Central memory CD8-positive, alpha-beta T cell (primary cell): ENCODE measurements around the gene SH3TC2.
A peak's percentile ranks its signal among the peaks of the same experiment; 100 is the strongest.

ENCODE experiments used
- ATAC-seq: fragments of 150-1000 bp; cut with Tn5 transposase; replicated peaks from 2 replicates; pipeline ENCODE4 v1.10.0; 2022; ENCODE audit warnings: mild to moderate bottlenecking, moderate FRiP score, moderate number of reproducible peaks; ENCODE audit not compliant: poor library complexity, severe bottlenecking; ENCODE audit errors: extremely low read depth
- DNase-seq, 2 donors: peaks; one replicate each; pipeline ENCODE4 v3.0.0; 2021; ENCODE audit warnings: low spot score in 2 of 2
- H3K27ac Mint-ChIP-seq: one replicate; pipeline ENCODE4 v1.8.0; 2022; ENCODE audit warnings: low read depth, mild to moderate bottlenecking, moderate library complexity, mixed read lengths
- H3K27me3 Mint-ChIP-seq: one replicate; pipeline ENCODE4 v1.8.0; 2022; ENCODE audit warnings: mixed read lengths
- H3K36me3 Mint-ChIP-seq: one replicate; pipeline ENCODE4 v1.8.0; 2022; ENCODE audit warnings: mild to moderate bottlenecking, moderate library complexity, mixed read lengths; ENCODE audit not compliant: insufficient read depth
- H3K4me1 Mint-ChIP-seq: one replicate; pipeline ENCODE4 v1.8.0; 2022; ENCODE audit warnings: mixed read lengths
- H3K4me3 Mint-ChIP-seq: one replicate; pipeline ENCODE4 v1.8.0; 2022; ENCODE audit warnings: mild to moderate bottlenecking, moderate library complexity, mixed read lengths
- H3K9me3 Mint-ChIP-seq: one replicate; pipeline ENCODE4 v1.8.0; 2022; ENCODE audit warnings: mixed read lengths

The SH3TC2 gene

DNA sequence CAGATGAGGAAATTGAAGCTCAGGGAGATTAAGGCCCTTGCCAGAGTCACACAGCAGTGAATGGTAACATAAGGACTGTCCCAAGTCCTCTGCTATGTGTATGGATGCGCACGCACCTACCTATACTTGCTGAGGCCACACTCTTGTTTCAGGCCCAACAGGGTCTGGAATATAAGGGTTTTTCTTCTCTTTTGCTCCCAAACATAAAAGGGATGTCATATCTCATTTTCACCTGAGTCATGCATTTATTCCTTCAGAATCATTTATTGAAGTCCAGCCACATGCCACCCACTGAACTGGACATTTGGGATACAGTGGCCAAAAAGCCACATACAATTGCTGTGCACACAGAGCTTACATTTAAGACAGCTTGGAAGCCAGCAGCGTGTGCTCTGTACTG is 92.0 kb downstream of the SH3TC2 start:
- Mint-ChIP-seq H3K27ac (no peak overlapping the region), H3K4me1 (no peaks in the 10 kb centered on the region), H3K9me3 (no peaks in the 10 kb centered on the region), H3K27me3 (peaks cover 23% of the 10 kb centered on the region), H3K36me3 (no peaks in the 10 kb centered on the region), H3K4me3 (no peak overlapping the region)
- no peak for DNase-seq
- no peak for ATAC-seq

DNA sequence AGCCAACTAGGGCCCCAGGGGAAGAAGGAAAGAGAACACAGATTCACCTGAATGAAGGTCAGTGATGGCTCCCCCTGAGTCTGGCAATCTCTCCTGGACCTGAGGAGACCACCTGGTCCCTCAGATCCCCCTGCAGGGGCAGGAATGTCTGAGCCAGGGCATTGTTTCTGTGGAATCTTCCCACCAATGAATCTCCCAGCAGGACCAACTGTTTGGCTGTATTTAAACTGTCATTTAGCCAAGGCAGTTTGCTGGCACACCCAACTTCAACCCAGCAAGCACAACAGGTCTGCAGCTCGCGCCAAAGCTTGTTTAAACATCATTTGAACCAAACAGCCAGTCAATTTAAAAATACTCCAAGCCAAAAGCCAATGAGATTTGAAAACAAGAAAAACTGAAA is 92.6 kb downstream of the SH3TC2 start:
- Mint-ChIP-seq H3K4me1 (no peaks in the 10 kb centered on the region), H3K27me3 (peaks cover 23% of the 10 kb centered on the region), H3K36me3 (no peaks in the 10 kb centered on the region), H3K4me3 (no peak overlapping the region), H3K9me3 (no peaks in the 10 kb centered on the region), H3K27ac (no peak overlapping the region)
- ATAC-seq = no peak
- DNase-seq = no peak

DNA sequence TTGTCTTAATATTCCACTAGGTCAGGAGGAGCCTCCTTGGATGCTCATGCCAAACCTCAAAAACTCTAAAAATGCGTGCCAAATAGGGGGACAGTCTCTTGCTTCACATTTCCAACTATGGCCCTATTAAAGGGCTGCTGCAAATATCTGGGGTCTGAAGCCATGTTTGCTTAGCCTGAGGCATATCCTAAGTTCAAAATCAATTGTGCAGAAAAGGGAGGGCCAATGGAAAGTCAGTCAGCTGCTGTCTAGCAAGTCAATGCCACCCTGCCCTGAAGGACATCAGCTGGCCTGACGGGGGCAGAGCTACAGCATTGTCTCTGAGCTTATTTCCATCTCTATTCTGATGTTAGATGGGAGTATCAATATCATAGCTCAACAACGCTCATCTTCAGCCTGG is 93.6 kb downstream of the SH3TC2 start:
- Mint-ChIP-seq H3K9me3 (no peaks in the 10 kb centered on the region), H3K4me3 (no peak overlapping the region), H3K27ac (no peak overlapping the region), H3K4me1 (no peaks in the 10 kb centered on the region), H3K27me3 (peaks cover 19% of the 10 kb centered on the region), H3K36me3 (no peaks in the 10 kb centered on the region)
- DNase-seq = no peak
- ATAC-seq = no peak

DNA sequence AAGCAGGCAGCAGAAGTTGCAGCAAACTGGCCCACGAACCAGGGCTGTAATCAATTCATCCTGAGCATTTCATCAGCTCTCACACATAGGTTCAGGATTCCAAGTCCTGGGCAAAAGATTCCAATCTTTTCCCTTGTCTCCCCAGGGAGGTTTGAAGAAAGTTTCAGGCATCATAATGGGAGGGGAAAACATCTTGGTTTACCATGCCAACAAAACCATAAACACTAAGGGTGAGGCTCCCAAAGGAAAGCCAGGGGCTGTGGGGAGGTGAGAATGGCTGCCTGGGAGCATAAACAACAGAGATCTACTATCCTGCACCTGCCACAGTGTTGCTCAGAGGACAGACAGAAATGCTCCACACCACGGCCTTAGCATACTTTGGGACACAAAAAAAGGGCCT is 94.6 kb downstream of the SH3TC2 start:
- no peak overlapping the region for H3K27ac Mint-ChIP-seq
- DNase-seq = no peak
- H3K36me3 Mint-ChIP-seq = no peaks in the 10 kb centered on the region
- peaks cover 7% of the 10 kb centered on the region for H3K4me1 Mint-ChIP-seq
- H3K27me3 Mint-ChIP-seq = peaks cover 11% of the 10 kb centered on the region
- H3K4me3 Mint-ChIP-seq = no peak overlapping the region
- no peak for ATAC-seq
- no peaks in the 10 kb centered on the region for H3K9me3 Mint-ChIP-seq

DNA sequence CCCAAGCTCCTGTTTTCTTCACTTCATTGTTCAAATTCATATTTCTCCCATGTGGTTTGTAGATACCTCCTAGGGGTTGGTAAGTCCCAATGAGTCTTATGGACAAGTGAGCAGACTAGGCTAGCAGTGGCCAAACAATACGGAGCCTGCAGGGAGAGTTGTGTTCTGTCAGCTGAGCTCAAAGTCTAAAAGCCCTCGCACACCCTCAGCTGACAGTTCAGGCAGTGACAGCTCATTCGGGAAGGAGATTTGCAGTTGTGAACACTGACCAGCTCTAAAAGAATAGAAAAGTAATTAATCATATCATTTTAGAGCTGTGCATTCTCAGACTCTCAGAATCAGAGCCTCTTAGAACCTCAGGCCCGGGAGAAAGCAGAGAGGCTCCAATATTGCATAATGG is 95.1 kb downstream of the SH3TC2 start:
- Mint-ChIP-seq H3K27me3 (peaks cover 9% of the 10 kb centered on the region), H3K4me3 (no peak overlapping the region), H3K9me3 (no peaks in the 10 kb centered on the region), H3K4me1 (peaks cover 7% of the 10 kb centered on the region), H3K27ac (no peak overlapping the region), H3K36me3 (no peaks in the 10 kb centered on the region)
- DNase-seq (no peak), ATAC-seq (no peak)

DNA sequence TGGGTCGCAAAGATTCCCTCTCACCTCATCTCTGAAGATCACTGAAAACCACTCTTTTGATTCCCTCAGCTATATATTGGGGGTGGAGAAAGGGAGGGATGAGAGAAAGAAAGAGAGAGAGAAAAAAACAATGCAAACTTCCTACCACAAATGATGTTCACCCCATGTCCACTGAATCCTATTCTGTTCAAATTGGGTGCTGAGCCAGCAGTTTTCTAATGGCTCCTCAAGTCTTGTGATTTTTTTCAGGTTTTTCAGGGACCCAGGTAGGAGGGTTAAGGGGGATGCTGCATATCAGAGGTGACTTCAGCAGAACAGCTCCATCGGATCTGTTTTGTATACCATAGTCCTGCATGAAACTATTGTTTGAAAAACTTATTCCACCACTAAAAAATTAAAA is 95.9 kb downstream of the SH3TC2 start:
- H3K9me3 Mint-ChIP-seq = no peaks in the 10 kb centered on the region
- ATAC-seq (no peak), DNase-seq (no peak)
- H3K4me1 Mint-ChIP-seq = peaks cover 7% of the 10 kb centered on the region
- H3K36me3 Mint-ChIP-seq = peaks cover 1% of the 10 kb centered on the region
- no peak overlapping the region for H3K4me3 Mint-ChIP-seq
- H3K27me3 Mint-ChIP-seq = peaks cover under 1% of the 10 kb centered on the region
- H3K27ac Mint-ChIP-seq = no peak overlapping the region

DNA sequence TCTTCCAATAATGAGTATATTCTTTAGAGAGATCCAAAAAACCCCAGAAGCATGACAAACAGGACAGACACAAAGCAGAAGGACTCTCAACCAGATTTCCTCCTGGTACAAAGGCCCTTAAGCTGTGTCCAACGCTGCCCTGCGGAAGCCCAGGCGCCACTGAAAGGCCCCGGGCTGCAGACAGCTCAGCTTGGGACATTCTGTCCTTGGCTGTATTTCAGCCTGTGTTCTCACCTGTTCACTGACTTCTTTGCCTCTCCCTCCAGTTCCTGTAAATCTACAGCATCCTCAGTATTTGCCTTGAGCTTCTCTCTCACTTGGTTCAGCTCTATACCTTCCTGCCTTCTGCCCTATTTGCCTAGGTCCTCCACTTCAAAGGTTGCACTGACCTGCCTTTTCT is 96.5 kb downstream of the SH3TC2 start:
- Mint-ChIP-seq H3K27ac (no peak overlapping the region), H3K27me3 (no peaks in the 10 kb centered on the region), H3K4me1 (peaks cover 7% of the 10 kb centered on the region), H3K4me3 (no peak overlapping the region), H3K9me3 (no peaks in the 10 kb centered on the region), H3K36me3 (peaks cover 1% of the 10 kb centered on the region)
- DNase-seq = no peak
- ATAC-seq = no peak

DNA sequence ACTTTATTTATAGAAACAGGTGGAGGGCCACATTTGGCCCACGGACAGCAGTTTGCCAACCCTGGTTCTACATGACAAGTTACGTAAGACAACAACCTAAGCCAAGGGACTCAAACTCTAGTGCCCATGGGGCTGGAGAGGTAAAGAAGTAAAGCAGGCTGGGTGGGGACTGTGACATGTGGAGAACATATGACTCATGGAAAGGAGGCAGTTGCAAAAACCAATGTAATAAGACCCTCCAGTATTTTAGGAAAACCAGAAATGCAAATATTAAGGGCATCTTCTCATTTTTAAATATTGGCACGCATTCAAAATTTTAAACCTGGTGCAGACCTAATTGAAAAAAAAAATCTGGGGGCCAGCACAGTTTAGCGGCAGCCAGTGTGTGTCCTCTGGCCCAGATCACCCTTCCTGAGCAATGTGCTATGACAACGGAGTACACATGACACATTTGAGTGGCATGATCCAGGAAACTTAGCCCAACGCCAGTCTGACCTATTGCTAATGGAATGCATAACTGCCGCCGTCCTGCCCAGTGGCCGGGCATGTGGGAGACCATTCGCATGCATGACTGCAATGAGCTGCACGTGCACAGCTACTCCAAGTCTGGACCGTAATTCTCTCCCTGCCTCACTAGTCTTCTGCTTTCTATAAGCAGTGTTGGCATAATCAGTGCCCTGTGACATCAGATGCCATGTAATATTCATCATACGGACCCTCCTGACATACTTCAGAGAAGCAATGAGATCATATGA is 97.2 kb downstream of the SH3TC2 start:
- no peak overlapping the region for H3K27ac Mint-ChIP-seq
- no peak for ATAC-seq
- DNase-seq = no peak
- no peaks in the 10 kb centered on the region for H3K27me3 Mint-ChIP-seq
- H3K4me1 Mint-ChIP-seq = peaks cover 7% of the 10 kb centered on the region
- H3K4me3 Mint-ChIP-seq = no peak overlapping the region
- peaks cover 1% of the 10 kb centered on the region for H3K36me3 Mint-ChIP-seq
- H3K9me3 Mint-ChIP-seq = no peaks in the 10 kb centered on the region

DNA sequence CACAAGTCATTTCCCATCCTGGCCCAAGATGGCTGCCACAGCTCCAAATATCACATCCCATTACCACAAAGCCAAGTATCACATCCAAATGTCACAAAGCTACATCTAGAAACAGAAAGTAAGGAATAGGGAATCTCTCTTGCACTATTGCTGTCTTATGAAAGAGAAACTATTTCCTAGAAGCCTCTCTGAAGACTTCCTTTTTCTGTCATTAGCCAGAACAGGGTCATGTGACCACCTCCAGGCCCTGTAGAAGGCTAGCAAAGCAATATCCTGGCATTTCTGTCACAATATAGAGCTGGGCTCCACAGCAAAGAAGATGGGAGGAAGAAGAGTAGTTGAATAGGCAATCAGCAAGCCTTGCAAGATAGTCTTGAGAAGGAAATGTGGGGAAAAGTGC is 99.2 kb downstream of the SH3TC2 start:
- Mint-ChIP-seq H3K4me1 (peaks cover 7% of the 10 kb centered on the region), H3K27ac (no peak overlapping the region), H3K27me3 (no peaks in the 10 kb centered on the region), H3K9me3 (no peaks in the 10 kb centered on the region), H3K4me3 (no peak overlapping the region), H3K36me3 (peaks cover 1% of the 10 kb centered on the region)
- DNase-seq (no peak), ATAC-seq (peak; percentile 36)

DNA sequence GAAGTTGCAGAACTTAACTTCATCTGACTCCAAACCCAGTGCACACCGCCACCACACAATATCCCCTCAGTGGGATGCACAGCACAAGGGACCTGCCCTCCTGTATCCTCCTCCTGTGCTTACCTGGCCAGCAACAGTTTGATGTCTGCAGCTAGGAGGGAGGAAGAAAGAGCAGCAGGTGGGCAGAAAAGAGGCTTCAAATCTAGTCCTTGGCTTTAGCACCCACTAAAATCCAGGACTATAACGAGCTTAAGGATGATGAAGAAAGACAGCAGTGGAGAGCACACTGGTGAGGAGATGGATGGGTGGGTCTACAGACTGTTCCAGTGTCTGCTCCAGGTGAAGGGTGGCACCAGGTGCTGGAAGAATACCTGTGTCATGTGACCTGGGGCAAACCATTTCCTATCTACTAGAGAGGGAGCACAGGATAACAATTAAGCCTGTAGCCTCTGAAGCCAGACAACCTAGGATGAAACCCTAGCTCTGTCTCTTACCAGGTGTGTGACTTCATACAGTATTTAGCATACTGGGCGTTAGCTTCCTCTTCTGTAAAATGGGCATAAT is 100.0 kb downstream of the SH3TC2 start:
- DNase-seq (no peak), ATAC-seq (no peak)
- no peaks in the 10 kb centered on the region for H3K9me3 Mint-ChIP-seq
- peaks cover 1% of the 10 kb centered on the region for H3K36me3 Mint-ChIP-seq
- H3K27me3 Mint-ChIP-seq = no peaks in the 10 kb centered on the region
- no peak overlapping the region for H3K27ac Mint-ChIP-seq
- H3K4me1 Mint-ChIP-seq = peaks cover 8% of the 10 kb centered on the region
- H3K4me3 Mint-ChIP-seq = no peak overlapping the region

DNA sequence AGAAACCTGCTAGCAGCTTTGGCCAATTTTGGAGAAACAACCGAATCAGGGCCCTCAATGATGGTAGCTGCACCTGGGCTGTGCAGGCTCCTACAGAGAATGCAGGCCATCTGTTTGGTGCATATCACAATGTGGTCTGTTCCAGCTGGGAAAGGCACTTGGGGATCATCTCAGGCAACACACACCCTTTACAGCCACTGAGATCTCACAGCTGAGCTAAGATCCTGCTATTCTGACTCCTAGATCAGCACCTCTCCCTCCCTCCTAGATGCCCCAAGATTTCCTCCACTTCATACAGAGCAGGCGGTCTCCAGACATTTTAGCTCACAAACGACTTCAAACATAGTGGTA is 100.7 kb downstream of the SH3TC2 start:
- DNase-seq = no peak

DNA sequence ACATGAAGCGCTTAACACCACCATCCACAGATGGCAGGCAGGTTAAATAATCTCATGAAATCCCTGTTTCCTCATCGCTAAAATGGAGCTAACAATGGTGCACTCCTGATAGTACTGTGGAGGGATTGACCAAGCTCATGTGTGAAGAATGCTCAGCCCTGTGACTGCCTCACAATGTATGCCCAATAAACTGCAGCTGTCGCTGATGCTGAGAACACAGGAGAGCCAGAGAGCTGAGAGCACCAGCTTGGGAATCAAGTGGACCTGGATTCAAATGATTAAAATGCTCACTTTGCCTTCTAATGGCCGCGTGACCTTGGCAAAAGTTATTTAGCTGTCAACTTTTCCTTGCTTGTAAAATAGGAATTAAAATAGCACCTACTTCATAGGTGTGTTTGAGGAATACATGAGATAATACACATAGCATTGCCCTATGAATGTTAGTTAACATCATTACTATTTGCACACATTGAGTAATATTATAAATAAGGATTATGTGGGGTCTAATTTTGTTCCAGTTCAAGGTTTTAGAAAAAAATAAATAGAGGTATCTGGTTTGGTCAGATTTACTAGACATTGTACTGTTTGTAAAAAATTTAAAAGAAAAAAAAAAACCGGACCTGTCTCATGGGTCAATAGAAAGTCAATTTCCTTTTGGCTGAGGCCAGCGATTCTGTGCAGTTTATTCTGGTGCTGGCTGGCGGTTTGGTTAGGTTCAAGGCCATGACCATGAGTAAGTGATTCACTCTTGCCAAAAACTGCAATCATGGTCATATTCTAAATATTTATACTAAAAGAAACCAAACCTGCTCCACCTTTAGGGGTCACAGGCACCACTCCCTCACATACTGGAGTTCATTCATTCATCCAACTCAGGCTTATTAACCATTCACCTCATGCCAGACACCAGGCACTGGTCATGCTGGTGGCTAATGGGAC is 101.3 kb downstream of the SH3TC2 start:
- peaks cover 12% of the 10 kb centered on the region for H3K4me1 Mint-ChIP-seq
- ATAC-seq = no peak
- H3K36me3 Mint-ChIP-seq = peaks cover 1% of the 10 kb centered on the region
- H3K27me3 Mint-ChIP-seq = no peaks in the 10 kb centered on the region
- no peaks in the 10 kb centered on the region for H3K9me3 Mint-ChIP-seq
- no peak overlapping the region for H3K27ac Mint-ChIP-seq
- H3K4me3 Mint-ChIP-seq = no peak overlapping the region
- DNase-seq = no peak

More for the DNA sequence above, 100.7 kb downstream of the SH3TC2 start:
- Mint-ChIP-seq H3K9me3 (no peaks in the 10 kb centered on the region), H3K4me3 (no peak overlapping the region), H3K27ac (no peak overlapping the region), H3K27me3 (no peaks in the 10 kb centered on the region), H3K4me1 (peaks cover 12% of the 10 kb centered on the region), H3K36me3 (peaks cover 1% of the 10 kb centered on the region)
- no peak for ATAC-seq
